ENCODE results near the gene KDM1A. TPM values are rescaled to one million over a fixed set of nuclear protein-coding genes. Genes with fewer than 3 reads are reported as not detected.

KDM1A gene
- total RNA-seq, 1 donor = 108 TPM

GRCh38 chr1:23074012-23074411, 54.7 kb downstream of the KDM1A start:
- TF ChIP-seq CTCF (IDR thresholded peaks at IDR 0.05; ENCODE audit: insufficient read depth, low read depth, low read length) = no peak
- no peak overlapping the region for H3K4me3 ChIP-seq (ENCODE audit: low read depth, low read length)
- DNase-seq (ENCODE audit: low read depth) = no peak

GRCh38 chr1:23079025-23079424, 59.8 kb downstream of the KDM1A start:
- peak; percentile 56 for DNase-seq (ENCODE audit: low read depth)
- no peak for TF ChIP-seq CTCF (IDR thresholded peaks at IDR 0.05; ENCODE audit: insufficient read depth, low read depth, low read length)
- no peak overlapping the region for H3K4me3 ChIP-seq (ENCODE audit: low read depth, low read length)

- TF ChIP-seq CTCF (IDR thresholded peaks at IDR 0.05; ENCODE audit: insufficient read depth, low read depth, low read length) = no peak
- H3K4me3 ChIP-seq (ENCODE audit: low read depth, low read length) = no peak overlapping the region
- no peak for DNase-seq (ENCODE audit: low read depth)
Observed at GRCh38 chr1:23080885-23081284, 61.6 kb downstream of the KDM1A start.

GRCh38 chr1:23081376-23081775, 62.1 kb downstream of the KDM1A start:
- no peak for DNase-seq (ENCODE audit: low read depth)

GRCh38 chr1:23083714-23084480, 64.6 kb downstream of the KDM1A start:
- peak; percentile 46 for DNase-seq (ENCODE audit: low read depth)
- no peak overlapping the region for H3K4me3 ChIP-seq (ENCODE audit: low read depth, low read length)
- TF ChIP-seq CTCF (IDR thresholded peaks at IDR 0.05; ENCODE audit: insufficient read depth, low read depth, low read length) = no peak

More at GRCh38 chr1:23081376-23081775, 62.1 kb downstream of the KDM1A start:
- TF ChIP-seq CTCF (IDR thresholded peaks at IDR 0.05; ENCODE audit: insufficient read depth, low read depth, low read length) = peak; percentile 33
- H3K4me3 ChIP-seq (ENCODE audit: low read depth, low read length) = no peak overlapping the region

- no peak for TF ChIP-seq CTCF (IDR thresholded peaks at IDR 0.05; ENCODE audit: insufficient read depth, low read depth, low read length)
- no peak overlapping the region for H3K4me3 ChIP-seq (ENCODE audit: low read depth, low read length)
- DNase-seq (ENCODE audit: low read depth) = no peak
Observed at GRCh38 chr1:23084880-23085279, 65.6 kb downstream of the KDM1A start.

- no peak for TF ChIP-seq CTCF (IDR thresholded peaks at IDR 0.05; ENCODE audit: insufficient read depth, low read depth, low read length)
- DNase-seq (ENCODE audit: low read depth) = no peak
- no peak overlapping the region for H3K4me3 ChIP-seq (ENCODE audit: low read depth, low read length)
Observed at GRCh38 chr1:23085696-23086095, 66.4 kb downstream of the KDM1A start.
